Aorta (tissue), 5 donors: ENCODE results near the gene MBNL3. TPM values are rescaled to one million over a fixed set of nuclear protein-coding genes. Genes with fewer than 3 reads are reported as not detected.

Source experiments
- ATAC-seq: fragments of 200-7000 bp; cut with Tn5 transposase; one replicate; pipeline ENCODE4 v1.9.1; 2022; ENCODE audit warnings: moderate library complexity; ENCODE audit not compliant: low FRiP score
- DNase-seq, 2 donors: peaks; one replicate each; pipeline ENCODE4 v3.0.0-alpha.2; 2020
- H3K27ac ChIP-seq, 2 donors: one replicate each; pipeline ENCODE4 v1.5.1; 2013; ENCODE audit warnings: low read length in 2 of 2, mild to moderate bottlenecking in 2 of 2, moderate library complexity in 2 of 2, control low read depth in 1 of 2, inconsistent platforms in 1 of 2, low read depth in 1 of 2
- H3K27me3 ChIP-seq, 2 donors: one replicate each; pipeline ENCODE4 v1.6.1; 2013; ENCODE audit warnings: control low read depth in 1 of 2, low read length in 1 of 2, mild to moderate bottlenecking in 1 of 2, moderate library complexity in 1 of 2; ENCODE audit not compliant: insufficient read depth in 2 of 2, control insufficient read depth in 1 of 2
- H3K36me3 ChIP-seq, 2 donors: one replicate each; pipeline ENCODE4 v1.6.1; 2013; ENCODE audit warnings: control low read depth in 1 of 2, low read length in 1 of 2, mild to moderate bottlenecking in 1 of 2; ENCODE audit not compliant: insufficient read depth in 2 of 2, control insufficient read depth in 1 of 2
- H3K4me1 ChIP-seq, 2 donors: one replicate each; pipeline ENCODE4 v1.6.1; 2013; ENCODE audit warnings: low read length in 2 of 2, control low read depth in 1 of 2, mild to moderate bottlenecking in 1 of 2, moderate library complexity in 1 of 2; ENCODE audit not compliant: insufficient read depth in 2 of 2, control insufficient read depth in 1 of 2
- H3K4me3 ChIP-seq, 2 donors: one replicate each; pipeline ENCODE4 v1.5.1; 2013; ENCODE audit warnings: low read length in 2 of 2, control low read depth in 1 of 2, mild to moderate bottlenecking in 1 of 2
- H3K9me3 ChIP-seq: one replicate; pipeline ENCODE4 v1.6.1; 2013; ENCODE audit warnings: mild to moderate bottlenecking, low read length; ENCODE audit not compliant: control insufficient read depth
- WGBS, 2 donors: extraction: QIAGEN DNeasy Blood & Tissue Kit; methylation state at CpG; one replicate each; pipeline ENCODE4 v1.1.7; 2013; 5-methylcytosine and 5-hydroxymethylcytosine counted together
- intact Hi-C, 2 donors: fragments of 100-400 bp; cut with DNase I; formaldehyde crosslinking; loops; one replicate each; pipeline versions ENCODE4 v1.14.2 to v1.15.0; 2022
- polyA plus RNA-seq, 2 donors: library from polyadenylated mRNA; stranded (reverse); fragments of 200-250 nt; gene quantifications; one replicate each; pipeline ENCODE4 v1.2.3, GENCODE V29; 2013
- total RNA-seq, 2 donors: library from RNA; stranded (reverse); fragmentation: NEBNext Ultra II Directional; extraction: Animal tissue kit (Norgen Biotek cat#: 25700); gene quantifications; one replicate each; pipeline ENCODE4 v1.2.1, GENCODE V29; 2021
- donor health status: healthy with polysubstance abuse.
- donor health status: Bipolar disorder and iron deficiency.
- donor health status: DM: no; HTN: no; CAD: no.
- donor health status: DM: no; HTN: no; CAD: no.
- donor health status: DM: yes; HTN: yes; CAD: no.

Gene MBNL3
- total and polyA plus RNA-seq, 4 donors, result 0.31 to 11.7 (median 4.0) TPM

- WGBS, 2 donors, result 14 to 35% methylated on average over 2 of the region's 2 CpGs
- Histone ChIP-seq H3K27ac (no peak overlapping the region), H3K27me3 (no peaks in the 10 kb centered on the region), H3K4me1 (no peaks in the 10 kb centered on the region), H3K9me3 (no peaks in the 10 kb centered on the region), H3K36me3 (no peaks in the 10 kb centered on the region), H3K4me3 (no peak overlapping the region)
- no peak for ATAC-seq
- intact Hi-C loops, result no loop called here
- no peak for DNase-seq
Observed at GRCh38 chrX:132444936-132445335, 43.9 kb downstream of the MBNL3 start.

- H3K4me3 ChIP-seq, result no peak overlapping the region
- intact Hi-C loops, result no loop called here
- ATAC-seq, result no peak
- H3K4me1 ChIP-seq, result no peaks in the 10 kb centered on the region
- no peak for DNase-seq
- no peaks in the 10 kb centered on the region for H3K36me3 ChIP-seq
- 61 to 65% methylated on average over 4 to 5 of the region's 5 CpGs for WGBS, 2 donors
- no peaks in the 10 kb centered on the region for H3K9me3 ChIP-seq
- no peak overlapping the region for H3K27ac ChIP-seq
- H3K27me3 ChIP-seq, result no peaks in the 10 kb centered on the region
Observed at GRCh38 chrX:132443196-132444135, 45.4 kb downstream of the MBNL3 start.

GRCh38 chrX:132442691-132443090 lies 46.1 kb downstream of the MBNL3 start:
- no peak for DNase-seq
- Histone ChIP-seq H3K4me3 (no peak overlapping the region), H3K9me3 (no peaks in the 10 kb centered on the region), H3K4me1 (no peaks in the 10 kb centered on the region), H3K27me3 (no peaks in the 10 kb centered on the region), H3K36me3 (no peaks in the 10 kb centered on the region), H3K27ac (no peak overlapping the region)
- intact Hi-C loops, result no loop called here
- ATAC-seq, result no peak
- 69 to 74% methylated on average over 2 of the region's 2 CpGs for WGBS, 2 donors

GRCh38 chrX:132435222-132435621 lies 53.6 kb downstream of the MBNL3 start:
- Histone ChIP-seq H3K4me1 (no peaks in the 10 kb centered on the region), H3K27ac (no peak overlapping the region), H3K27me3 (no peaks in the 10 kb centered on the region), H3K36me3 (no peaks in the 10 kb centered on the region), H3K9me3 (no peaks in the 10 kb centered on the region), H3K4me3 (no peak overlapping the region)
- ATAC-seq, result no peak
- WGBS, 2 donors, result 68 to 98% methylated on average over 1 of the region's 1 CpG
- intact Hi-C loops, result no loop called here
- DNase-seq, result no peak

- WGBS, 2 donors, result 57 to 87% methylated on average over 6 of the region's 6 CpGs
- Histone ChIP-seq H3K9me3 (no peaks in the 10 kb centered on the region), H3K4me1 (no peaks in the 10 kb centered on the region), H3K27me3 (no peaks in the 10 kb centered on the region), H3K36me3 (no peaks in the 10 kb centered on the region), H3K27ac (no peak overlapping the region), H3K4me3 (no peak overlapping the region)
- no peak for DNase-seq
- no peak for ATAC-seq
- intact Hi-C loops, result no loop called here
Observed at GRCh38 chrX:132433551-132433950, 55.3 kb downstream of the MBNL3 start.

GRCh38 chrX:132433001-132433400 lies 55.8 kb downstream of the MBNL3 start:
- H3K27me3 ChIP-seq, result no peaks in the 10 kb centered on the region
- H3K9me3 ChIP-seq, result no peaks in the 10 kb centered on the region
- no peak overlapping the region for H3K27ac ChIP-seq
- H3K36me3 ChIP-seq, result no peaks in the 10 kb centered on the region
- H3K4me1 ChIP-seq, result no peaks in the 10 kb centered on the region
- no peak for DNase-seq
- H3K4me3 ChIP-seq, result no peak overlapping the region
- intact Hi-C loops, result no loop called here
- 65 to 86% methylated on average over 2 of the region's 2 CpGs for WGBS, 2 donors
- no peak for ATAC-seq

- DNase-seq (no peak), ATAC-seq (no peak)
- intact Hi-C loops, result no loop called here
- Histone ChIP-seq H3K4me3 (no peak overlapping the region), H3K4me1 (no peaks in the 10 kb centered on the region), H3K36me3 (no peaks in the 10 kb centered on the region), H3K9me3 (no peaks in the 10 kb centered on the region), H3K27ac (no peak overlapping the region), H3K27me3 (no peaks in the 10 kb centered on the region)
Observed at GRCh38 chrX:132428896-132429295, 59.9 kb downstream of the MBNL3 start.

- intact Hi-C loops, result no loop called here
- no peaks in the 10 kb centered on the region for H3K27me3 ChIP-seq
- no peaks in the 10 kb centered on the region for H3K4me1 ChIP-seq
- no peaks in the 10 kb centered on the region for H3K9me3 ChIP-seq
- H3K4me3 ChIP-seq, result no peak overlapping the region
- DNase-seq (no peak), ATAC-seq (no peak)
- 81 to 82% methylated on average over 1 of the region's 1 CpG for WGBS, 2 donors
- H3K36me3 ChIP-seq, result no peaks in the 10 kb centered on the region
- H3K27ac ChIP-seq, result no peak overlapping the region
Observed at GRCh38 chrX:132426695-132427281, 62.0 kb downstream of the MBNL3 start.

- H3K4me3 ChIP-seq, result no peak overlapping the region
- no peaks in the 10 kb centered on the region for H3K27me3 ChIP-seq
- no peaks in the 10 kb centered on the region for H3K4me1 ChIP-seq
- WGBS, 2 donors, result 41 to 78% methylated on average over 3 of the region's 3 CpGs
- ATAC-seq (no peak), DNase-seq (no peak)
- H3K9me3 ChIP-seq, result no peaks in the 10 kb centered on the region
- H3K36me3 ChIP-seq, result no peaks in the 10 kb centered on the region
- no peak overlapping the region for H3K27ac ChIP-seq
- intact Hi-C loops, result no loop called here
Observed at GRCh38 chrX:132425744-132426318, 63.0 kb downstream of the MBNL3 start.
